NCI-H748 (cell line): ENCODE measurements around the gene ZNF678.

Experiments
- DNase-seq: peaks from one replicate; lab custom pipeline; 2025; ENCODE audit not compliant: unreplicated experiment; lab: John Stamatoyannopoulos, UW

ZNF678 gene

DNA sequence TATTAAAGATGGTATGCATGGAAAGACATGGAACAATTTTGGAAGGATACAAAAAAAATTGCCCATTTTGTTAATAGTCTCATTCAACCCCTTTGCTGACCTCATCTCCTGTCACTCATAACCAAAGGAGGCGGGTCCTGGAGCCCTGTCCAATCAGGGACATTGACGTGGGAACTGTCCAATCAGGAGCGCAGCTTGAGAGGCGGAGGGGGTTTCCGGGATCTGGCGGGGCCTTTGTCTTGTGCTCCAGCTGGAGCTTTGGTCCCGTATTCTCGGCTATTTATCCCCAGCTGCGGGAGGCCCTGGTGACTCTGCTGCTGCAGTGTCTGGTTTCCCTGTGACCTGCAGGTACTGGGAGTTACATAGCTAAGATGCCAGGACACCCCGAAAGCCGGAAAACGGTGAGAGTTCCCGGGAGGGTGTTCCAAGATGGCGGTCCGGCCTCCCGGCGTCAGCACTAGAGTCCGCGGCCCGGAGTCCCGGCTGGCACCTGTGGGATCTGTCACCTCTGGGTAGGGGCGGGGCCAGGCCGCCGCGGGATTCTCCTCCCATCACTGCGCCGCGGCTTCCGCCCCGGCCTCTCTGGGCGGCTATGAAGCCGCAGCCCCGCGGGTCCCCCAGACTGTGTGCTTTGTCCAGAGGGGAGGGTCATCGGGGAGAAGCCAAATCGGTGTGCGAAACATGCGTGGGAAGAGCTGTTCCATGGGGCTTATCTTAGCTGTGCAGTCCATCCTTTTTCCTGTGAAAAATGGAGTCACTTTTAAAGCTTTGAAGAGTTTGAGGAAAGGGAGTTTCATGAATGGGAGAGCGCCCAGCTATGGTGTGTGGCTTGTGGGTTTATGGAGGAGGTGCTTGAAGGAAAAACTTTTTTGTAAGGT, at the start of gene ZNF678:
Gene ZNF678, plus strand, starts transcription at position 233 of the 878 bp plus-strand sequence. CDS start 87,436 bp downstream, outside the sequence.
- peak; percentile 92 for DNase-seq

- DNase-seq, result no peak
These were observed 44.5 kb upstream of the ZNF678 start for GRCh38 chr1:227518876-227519275.

DNA sequence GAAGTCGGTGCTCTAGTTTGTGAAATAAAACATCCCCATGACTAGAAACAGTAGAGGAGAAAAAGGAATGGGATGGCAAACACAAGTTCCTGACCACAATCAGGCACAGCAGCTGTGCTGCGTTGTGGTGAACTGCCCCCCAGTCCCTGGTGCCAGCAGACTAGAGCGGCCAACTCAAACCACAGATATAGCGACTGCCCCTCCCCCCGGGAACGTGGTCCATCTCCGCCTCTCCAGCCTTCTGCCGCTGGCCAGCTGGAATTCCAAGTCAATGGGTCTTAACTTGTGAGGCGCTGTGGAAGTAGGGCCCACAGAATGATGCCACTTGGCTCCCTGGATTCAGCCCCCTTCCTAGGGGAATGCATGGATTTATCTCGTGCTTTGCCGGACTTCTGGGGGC, 41.6 kb upstream of the ZNF678 start:
- DNase-seq, result no peak

GRCh38 chr1:227526524-227526923, 36.8 kb upstream of the ZNF678 start:
- no peak for DNase-seq

DNA sequence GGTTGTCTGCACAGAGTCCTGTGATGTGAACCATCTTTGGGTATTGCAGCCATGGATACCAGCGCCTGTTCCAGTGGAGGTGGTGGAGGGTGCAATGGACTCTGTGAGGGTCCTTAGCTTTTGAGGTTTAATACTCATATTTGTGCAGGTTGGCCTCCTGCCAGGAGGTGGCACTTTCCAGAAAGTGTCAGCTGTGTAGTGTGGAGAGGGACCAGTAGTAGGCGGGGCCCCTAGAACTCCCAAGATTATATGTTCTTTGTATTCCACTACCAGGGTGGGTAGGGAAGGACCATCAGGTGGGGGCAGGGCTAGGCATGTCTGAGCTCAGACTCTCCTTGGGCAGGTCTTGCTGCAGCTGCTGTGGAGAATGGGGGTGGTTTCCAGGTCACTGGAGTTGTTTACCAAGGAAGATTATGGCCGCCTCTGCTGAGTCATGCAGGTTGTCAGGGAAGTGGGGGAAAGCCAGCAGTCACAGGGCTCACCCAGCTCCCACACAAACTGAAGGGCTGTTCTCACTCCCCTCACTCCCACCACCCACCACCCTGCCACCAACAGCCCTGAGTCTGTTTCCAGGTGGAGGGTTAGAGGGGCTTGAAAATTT, 31.2 kb upstream of the ZNF678 start:
- DNase-seq, result no peak

GRCh38 chr1:227540170-227541098, 22.9 kb upstream of the ZNF678 start:
- no peak for DNase-seq

GRCh38 chr1:227541129-227541528, 22.2 kb upstream of the ZNF678 start:
- DNase-seq, result no peak

GRCh38 chr1:227541796-227542152, 21.6 kb upstream of the ZNF678 start:
- no peak for DNase-seq

DNA sequence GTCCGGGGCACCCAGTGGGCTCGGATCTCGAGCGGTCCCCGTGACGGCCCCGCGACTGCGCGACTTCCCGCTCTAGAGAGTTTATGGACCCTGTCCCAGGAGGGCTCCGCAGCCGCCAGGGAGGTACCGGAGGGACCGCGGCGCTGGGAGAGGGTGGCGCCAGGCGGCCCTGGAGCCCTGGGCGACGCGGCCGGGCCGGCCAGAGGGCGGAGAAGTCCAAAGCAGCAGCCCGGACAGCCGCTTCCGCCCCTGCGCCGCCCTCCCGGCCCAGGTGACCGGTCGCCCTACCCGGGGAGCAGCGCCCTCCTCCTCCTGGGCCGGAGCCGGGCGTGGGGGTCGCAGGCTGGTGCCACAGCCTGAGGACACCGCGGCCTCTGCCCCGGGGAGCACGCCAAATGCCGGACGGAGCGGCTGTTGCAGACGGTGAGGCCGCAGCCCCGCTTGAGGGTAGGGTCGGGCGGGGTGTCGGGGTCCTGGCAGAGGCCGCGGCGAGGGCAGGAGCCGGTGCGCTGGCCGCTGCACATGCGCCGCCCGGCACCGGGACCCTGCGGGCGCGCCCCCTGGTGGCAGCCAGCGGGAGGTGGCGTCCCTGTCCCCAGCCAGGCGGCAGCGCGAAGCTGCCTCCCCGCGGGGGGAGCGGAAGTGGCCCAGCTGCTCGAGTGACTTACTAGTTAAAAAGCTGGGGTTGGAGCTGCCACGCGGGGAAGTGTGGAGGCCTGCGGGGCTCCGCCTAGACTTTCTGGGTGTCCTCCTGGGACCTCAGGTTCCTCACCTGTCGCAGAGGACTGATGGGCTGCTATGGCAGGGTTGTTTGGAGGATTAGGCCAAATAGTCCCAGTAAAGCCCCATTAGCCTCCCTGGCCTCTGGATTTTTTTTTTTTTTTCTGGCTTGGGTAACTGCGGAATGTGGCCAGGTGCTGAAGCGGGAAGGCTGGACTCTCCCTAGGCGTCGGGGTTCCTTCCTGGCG, 20.9 kb upstream of the ZNF678 start:
- DNase-seq, result peak; percentile 76

DNA sequence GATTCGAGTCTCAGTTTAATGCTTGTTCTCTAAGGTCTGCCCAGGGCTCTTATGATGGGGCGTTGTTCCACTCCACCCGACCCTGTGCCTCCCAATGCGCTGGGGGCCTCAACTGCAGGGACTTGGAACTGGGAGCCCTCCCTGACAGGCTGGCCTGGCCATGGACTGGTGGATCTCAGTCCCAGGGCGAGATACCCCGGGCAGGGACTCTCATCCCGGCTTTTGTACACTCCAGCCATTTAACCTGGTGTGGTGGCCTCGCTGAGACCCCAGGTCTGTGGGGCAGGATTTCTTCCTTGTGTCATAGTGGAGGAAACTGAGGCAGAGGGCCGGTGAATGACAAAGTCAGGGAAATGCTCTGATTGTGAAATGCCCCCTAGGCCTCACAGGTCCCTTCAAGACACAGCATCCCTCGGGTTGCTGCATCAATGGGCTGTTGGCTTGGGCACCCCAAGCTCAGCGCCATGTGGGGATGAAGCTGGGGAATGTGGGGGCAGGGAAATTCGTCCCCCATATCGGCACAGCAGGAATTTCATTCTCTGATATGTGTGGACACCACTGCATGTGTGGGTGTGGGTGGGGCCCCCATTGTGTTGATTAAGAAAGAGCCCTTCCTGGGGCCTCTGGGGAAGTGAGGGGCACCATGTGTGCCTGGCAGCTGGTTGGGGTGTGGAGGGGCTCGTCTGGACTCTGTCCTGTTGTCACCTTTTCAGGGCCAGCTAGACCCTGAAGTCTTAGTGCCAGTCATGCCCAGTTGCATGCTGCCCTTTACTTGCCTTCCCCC, 19.9 kb upstream of the ZNF678 start:
- no peak for DNase-seq

DNA sequence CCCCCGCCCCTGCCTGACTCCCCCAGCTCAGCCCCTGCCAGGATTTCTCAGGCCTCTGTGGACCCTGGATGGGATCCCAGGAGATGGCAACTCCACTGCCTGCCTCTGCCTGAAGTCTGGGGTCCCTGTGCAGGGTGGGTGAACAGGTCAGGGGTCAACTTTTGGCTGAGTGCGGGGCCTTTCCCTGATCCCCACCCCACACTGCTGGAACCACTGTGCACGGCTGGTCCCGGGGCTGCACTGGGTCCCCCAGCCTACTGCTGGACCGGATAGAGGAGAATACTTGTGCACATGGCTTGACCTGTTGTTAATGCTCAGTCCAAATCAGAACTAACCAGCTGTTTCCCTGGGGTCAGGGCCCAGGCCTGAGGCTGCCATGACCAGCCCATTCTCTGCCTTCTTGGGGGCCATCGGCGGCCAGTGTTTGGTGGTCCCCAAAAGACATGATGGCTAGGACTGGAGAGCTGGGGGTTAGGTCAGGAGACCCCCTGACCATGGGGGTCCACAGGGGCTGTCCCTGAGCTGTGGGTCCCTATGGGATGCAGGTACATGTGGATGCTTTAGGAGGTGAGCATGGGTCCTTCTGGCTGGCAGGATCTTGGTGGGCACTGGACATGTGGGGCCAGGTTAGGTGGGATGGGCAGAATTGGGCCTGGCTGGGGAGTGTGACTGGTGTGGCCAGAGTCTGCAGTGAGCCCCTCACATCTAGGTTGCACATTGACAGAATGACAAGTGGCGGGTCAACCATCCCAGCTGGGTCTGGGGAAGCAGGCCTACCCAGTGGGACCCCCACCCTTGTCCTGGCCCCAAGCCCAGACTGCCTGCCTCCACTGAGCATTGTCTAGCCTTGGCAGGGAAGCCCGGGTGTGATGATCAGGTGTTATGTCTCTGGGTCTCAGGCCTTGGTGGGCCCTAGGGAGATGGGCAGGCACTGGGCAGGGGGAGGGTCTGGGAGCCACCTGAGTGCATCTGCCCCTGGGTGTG, 19.0 kb upstream of the ZNF678 start:
- no peak for DNase-seq

GRCh38 chr1:227545361-227545760, 18.0 kb upstream of the ZNF678 start:
- no peak for DNase-seq

- no peak for DNase-seq
These were observed 17.3 kb upstream of the ZNF678 start for GRCh38 chr1:227546059-227546458.

DNA sequence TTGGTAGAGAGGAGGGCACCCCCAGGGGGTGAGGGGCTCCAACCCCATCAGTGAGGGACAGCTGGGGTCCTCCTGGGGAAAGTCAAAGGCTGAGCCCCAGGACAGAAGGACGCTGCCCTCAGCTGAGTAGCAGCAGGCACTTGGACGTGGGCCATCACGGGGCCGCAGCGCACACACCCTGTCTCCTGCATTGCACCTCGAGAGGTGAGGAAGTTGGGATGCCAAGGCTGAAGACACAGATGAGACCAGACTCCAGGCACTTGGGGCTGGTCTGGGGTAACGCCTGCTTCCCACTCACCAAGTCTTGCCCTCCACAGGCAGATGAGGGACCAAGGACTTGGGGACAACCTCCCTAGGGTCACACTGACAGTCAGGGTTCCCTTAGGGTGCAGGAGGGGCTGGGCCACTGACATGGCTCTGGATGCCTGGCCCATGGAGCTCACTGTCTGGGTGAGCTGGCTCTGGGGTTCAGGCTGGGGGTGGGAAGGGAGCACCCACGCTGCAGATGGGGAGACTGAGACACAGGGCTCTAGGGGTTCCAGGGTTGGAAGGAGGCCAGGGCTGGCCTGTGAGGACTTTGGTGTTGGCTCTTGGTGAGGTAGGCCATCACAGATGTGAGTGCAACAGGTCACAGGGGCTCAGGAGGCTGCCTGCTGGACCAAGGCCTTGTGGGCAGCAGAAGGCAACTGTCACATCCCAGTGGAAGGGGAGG, 16.6 kb upstream of the ZNF678 start:
- DNase-seq, result no peak

DNA sequence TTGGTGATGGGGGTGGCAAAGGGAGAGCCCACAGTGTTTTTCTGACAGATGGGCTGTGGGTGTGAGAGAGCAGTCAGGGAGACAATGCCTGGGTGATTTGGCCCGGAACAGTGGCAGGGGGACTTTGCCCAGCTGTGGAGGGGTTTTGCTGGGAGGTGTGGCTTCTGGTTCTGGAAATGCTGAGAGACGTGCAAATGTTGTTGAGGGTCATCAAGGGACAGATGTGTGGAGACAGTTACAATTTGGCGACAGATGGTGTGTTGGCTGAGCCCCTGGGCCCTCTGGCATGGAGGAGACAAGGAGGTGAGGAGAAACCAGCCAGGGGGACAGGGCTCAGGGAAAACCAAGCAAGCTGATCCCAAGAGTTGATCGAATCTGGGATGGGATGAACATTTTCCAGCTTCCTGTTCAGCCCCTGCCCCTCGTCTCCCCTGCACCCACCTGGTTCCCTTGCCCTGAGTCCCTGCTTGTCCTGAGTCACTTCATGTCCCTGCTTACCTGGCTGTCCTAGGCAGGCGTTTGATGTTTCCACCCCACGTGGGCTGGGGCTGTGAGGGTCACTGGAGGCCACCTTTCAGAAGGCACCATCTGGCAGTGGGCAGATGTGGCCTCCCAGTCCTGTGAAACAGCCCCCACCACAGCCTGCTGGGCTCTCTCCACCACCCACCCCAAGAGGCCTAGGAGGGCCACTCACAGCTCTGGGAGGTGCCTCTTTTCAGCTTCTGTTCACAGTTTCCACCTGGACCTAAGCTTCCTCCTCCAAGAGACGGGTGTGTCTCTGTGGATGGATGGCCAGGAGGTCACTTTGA, 15.8 kb upstream of the ZNF678 start:
- DNase-seq, result no peak

DNA sequence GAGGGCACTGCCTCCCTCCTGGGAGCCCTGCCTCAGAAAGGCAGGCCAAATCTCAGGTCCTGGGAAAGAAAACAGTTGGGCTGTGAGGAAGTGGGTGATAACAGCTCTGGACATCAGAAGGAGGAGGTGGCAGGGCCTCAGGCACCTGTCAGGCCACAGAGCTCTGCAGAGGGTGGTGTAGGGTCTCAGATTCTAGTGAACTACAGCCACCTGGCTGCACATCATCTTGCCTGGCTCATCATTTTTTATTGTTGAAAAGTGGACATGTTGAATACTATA, 15.3 kb upstream of the ZNF678 start:
- no peak for DNase-seq

DNA sequence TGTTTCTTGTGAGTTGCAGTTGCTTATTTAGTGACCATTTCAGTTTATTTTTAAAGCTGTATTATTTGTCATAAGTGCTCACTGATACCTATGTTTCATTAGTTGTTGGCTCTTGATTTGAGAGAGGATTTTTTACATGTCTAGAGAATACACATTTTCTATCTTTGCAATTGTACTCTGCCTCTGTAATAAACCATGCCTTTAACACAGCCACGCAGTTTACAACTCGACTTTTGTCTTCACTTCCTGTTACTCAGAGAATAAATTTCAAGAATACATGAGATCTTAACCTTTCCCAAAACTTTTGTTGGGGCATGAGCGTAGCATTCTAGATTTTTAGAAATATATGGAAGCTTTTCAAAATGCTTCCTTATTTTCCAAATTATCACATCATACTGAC, 14.9 kb upstream of the ZNF678 start:
- DNase-seq, result no peak
